Mesendoderm (in vitro differentiated cells): ENCODE results near the gene MIA.

Experiments used
- DNase-seq: peaks from one replicate; pipeline ENCODE4 v3.0.0; 2013
- H2AK5ac ChIP-seq: 2 replicates; pipeline ENCODE4 v1.6.1; 2013; ENCODE audit warnings: low read length, inconsistent platforms
- H2BK120ac ChIP-seq: 2 replicates; pipeline ENCODE4 v1.6.1; 2013; ENCODE audit warnings: low read depth, mild to moderate bottlenecking, low read length, moderate library complexity, mixed read lengths
- H2BK15ac ChIP-seq: replicated peaks from 2 replicates; pipeline ENCODE4 v1.6.1; 2013; ENCODE audit warnings: low read depth, mild to moderate bottlenecking, moderate library complexity
- H2BK5ac ChIP-seq: 2 replicates; pipeline ENCODE4 v1.6.1; 2013; ENCODE audit warnings: low read length, inconsistent platforms
- H3K18ac ChIP-seq: 2 replicates; pipeline ENCODE4 v1.6.1; 2013; ENCODE audit warnings: mild to moderate bottlenecking, low read length, mixed read lengths
- H3K23ac ChIP-seq: one replicate; pipeline ENCODE4 v1.6.1; 2013; ENCODE audit warnings: low read length
- H3K27ac ChIP-seq: 2 replicates; pipeline ENCODE4 v1.5.1; 2013; ENCODE audit warnings: low read depth, mild to moderate bottlenecking, inconsistent platforms, low read length, moderate library complexity
- H3K27me3 ChIP-seq: 2 replicates; pipeline ENCODE4 v1.6.1; 2013; ENCODE audit warnings: low read length, control low read depth, mild to moderate bottlenecking, inconsistent platforms; ENCODE audit not compliant: insufficient read depth, poor library complexity
- H3K36me3 ChIP-seq: 2 replicates; pipeline ENCODE4 v1.6.1; 2013; ENCODE audit warnings: low read length, inconsistent platforms; ENCODE audit not compliant: control insufficient read depth, insufficient read depth
- H3K4ac ChIP-seq: one replicate; pipeline ENCODE4 v1.6.1; 2013; ENCODE audit warnings: low read depth, mild to moderate bottlenecking, low read length, moderate library complexity
- H3K4me1 ChIP-seq: 2 replicates; pipeline ENCODE4 v1.6.1; 2013; ENCODE audit warnings: low read depth, low read length, inconsistent platforms; ENCODE audit not compliant: control insufficient read depth
- H3K4me2 ChIP-seq: 2 replicates; pipeline ENCODE4 v1.6.1; 2013; ENCODE audit warnings: low read length
- H3K4me3 ChIP-seq: 2 replicates; pipeline ENCODE4 v1.5.1; 2013; ENCODE audit warnings: mild to moderate bottlenecking, low read length
- H3K56ac ChIP-seq: one replicate; pipeline ENCODE4 v1.6.1; 2013; ENCODE audit warnings: low read length
- H3K79me1 ChIP-seq: 2 replicates; pipeline ENCODE4 v1.6.1; 2013; ENCODE audit warnings: low read length, inconsistent platforms
- H3K79me2 ChIP-seq: 2 replicates; pipeline ENCODE4 v1.6.1; 2013; ENCODE audit warnings: mild to moderate bottlenecking, low read length; ENCODE audit not compliant: control insufficient read depth, insufficient read depth
- H3K9ac ChIP-seq: 2 replicates; pipeline ENCODE4 v1.6.1; 2013; ENCODE audit warnings: low read length, inconsistent platforms
- H4K5ac ChIP-seq: one replicate; pipeline ENCODE4 v1.6.1; 2013; ENCODE audit warnings: low read length
- H4K8ac ChIP-seq: one replicate; pipeline ENCODE4 v1.6.1; 2013; ENCODE audit warnings: low read depth, mild to moderate bottlenecking, control low read depth, low read length, moderate library complexity
- WGBS: extraction: QIAGEN DNeasy Blood & Tissue Kit; methylation state at CpG from one replicate; pipeline ENCODE4 v1.1.7; 2013; ENCODE audit warnings: low lambda C conversion rate, missing lambda C conversion rate; ENCODE audit not compliant: insufficient coverage; ENCODE audit errors: extremely low coverage; 5-methylcytosine and 5-hydroxymethylcytosine counted together

The MIA gene

GRCh38 chr19:40791996-40792395 is 16.7 kb downstream of the MIA start:
- Histone ChIP-seq H4K5ac (no peak overlapping the region), H2BK120ac (no peak overlapping the region), H3K27me3 (no peaks in the 10 kb centered on the region), H3K79me2 (no peaks in the 10 kb centered on the region), H3K4me2 (no peak overlapping the region), H3K56ac (no peak overlapping the region), H3K27ac (no peak overlapping the region), H2BK15ac (no peak overlapping the region), H3K9ac (no peak overlapping the region), H3K4me3 (no peak overlapping the region), H3K4me1 (no peaks in the 10 kb centered on the region), H3K23ac (no peak overlapping the region), H3K79me1 (no peaks in the 10 kb centered on the region), H3K4ac (no peak overlapping the region), H3K36me3 (no peaks in the 10 kb centered on the region), H4K8ac (no peak overlapping the region), H2AK5ac (no peak overlapping the region), H2BK5ac (no peak overlapping the region), H3K18ac (no peak overlapping the region)
- no peak for DNase-seq
- WGBS = no CpG with 5 or more reads among the region's 3 CpGs

GRCh38 chr19:40797166-40797962 is 22.0 kb downstream of the MIA start:
- Histone ChIP-seq H3K27ac (peak overlapping the region; percentile 68), H3K27me3 (no peaks in the 10 kb centered on the region), H2AK5ac (peak overlapping the region; percentile 0), H3K79me1 (peaks cover 6% of the 10 kb centered on the region), H3K79me2 (peaks cover 29% of the 10 kb centered on the region), H3K4me2 (no peak overlapping the region), H2BK5ac (no peak overlapping the region), H3K4me1 (no peaks in the 10 kb centered on the region), H3K4me3 (no peak overlapping the region), H3K36me3 (peaks cover 2% of the 10 kb centered on the region), H3K23ac (no peak overlapping the region), H3K18ac (no peak overlapping the region), H2BK15ac (no peak overlapping the region), H3K9ac (peak overlapping the region; percentile 71), H2BK120ac (no peak overlapping the region), H4K8ac (no peak overlapping the region), H3K4ac (no peak overlapping the region), H3K56ac (peak overlapping the region; percentile 82), H4K5ac (no peak overlapping the region)
- no peak for DNase-seq
- WGBS = no CpG with 5 or more reads among the region's 14 CpGs

DNA sequence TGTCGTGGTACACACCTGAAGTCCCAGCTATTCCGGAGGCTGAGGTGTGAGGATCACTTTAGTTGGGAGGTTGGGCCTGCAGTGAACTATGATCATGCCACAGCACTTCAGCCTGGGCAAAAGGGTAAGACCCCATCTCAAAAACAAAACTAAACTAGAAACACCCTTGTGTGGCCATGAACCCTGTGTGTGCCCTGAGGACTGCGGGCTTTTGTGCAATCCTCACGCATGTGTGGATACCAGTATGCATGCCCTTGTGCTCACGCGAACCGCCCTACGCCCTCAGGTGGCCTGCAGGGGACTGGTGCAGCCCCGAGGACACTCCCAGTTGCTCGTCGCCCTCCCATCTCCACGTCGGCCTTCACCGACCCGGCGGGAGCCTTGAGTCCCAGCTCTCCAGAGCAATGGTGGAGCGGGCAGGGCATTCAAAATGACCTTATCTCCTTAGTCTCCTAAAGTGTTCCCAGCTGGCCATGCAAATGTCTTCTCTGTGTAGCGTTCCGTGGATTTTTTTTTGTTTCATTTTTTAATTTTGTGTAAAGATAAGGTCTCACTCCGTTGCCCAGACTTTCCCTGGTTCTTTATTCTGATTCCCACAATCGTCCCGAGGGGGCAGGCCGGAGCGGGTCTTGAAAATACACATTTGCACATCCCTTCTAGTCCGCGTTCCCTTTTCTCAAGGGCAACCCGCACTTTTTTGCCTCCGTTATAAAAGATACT is 22.8 kb downstream of the MIA start:
- peak; percentile 95 for DNase-seq
- Histone ChIP-seq H2BK15ac (no peak overlapping the region), H2BK5ac (no peak overlapping the region), H4K5ac (no peak overlapping the region), H3K4me1 (peaks cover 2% of the 10 kb centered on the region), H3K27me3 (no peaks in the 10 kb centered on the region), H3K79me1 (peaks cover 12% of the 10 kb centered on the region), H3K23ac (no peak overlapping the region), H3K4me2 (peak overlapping the region; percentile 59), H3K4me3 (peak overlapping the region; percentile 28), H3K18ac (no peak overlapping the region), H2AK5ac (no peak overlapping the region), H4K8ac (no peak overlapping the region), H3K9ac (peak overlapping the region; percentile 71), H2BK120ac (no peak overlapping the region), H3K79me2 (peaks cover 36% of the 10 kb centered on the region), H3K4ac (no peak overlapping the region), H3K56ac (peak overlapping the region; percentile 82), H3K27ac (peak overlapping the region; percentile 68), H3K36me3 (peaks cover 2% of the 10 kb centered on the region)
- WGBS = no CpG with 5 or more reads among the region's 28 CpGs

DNA sequence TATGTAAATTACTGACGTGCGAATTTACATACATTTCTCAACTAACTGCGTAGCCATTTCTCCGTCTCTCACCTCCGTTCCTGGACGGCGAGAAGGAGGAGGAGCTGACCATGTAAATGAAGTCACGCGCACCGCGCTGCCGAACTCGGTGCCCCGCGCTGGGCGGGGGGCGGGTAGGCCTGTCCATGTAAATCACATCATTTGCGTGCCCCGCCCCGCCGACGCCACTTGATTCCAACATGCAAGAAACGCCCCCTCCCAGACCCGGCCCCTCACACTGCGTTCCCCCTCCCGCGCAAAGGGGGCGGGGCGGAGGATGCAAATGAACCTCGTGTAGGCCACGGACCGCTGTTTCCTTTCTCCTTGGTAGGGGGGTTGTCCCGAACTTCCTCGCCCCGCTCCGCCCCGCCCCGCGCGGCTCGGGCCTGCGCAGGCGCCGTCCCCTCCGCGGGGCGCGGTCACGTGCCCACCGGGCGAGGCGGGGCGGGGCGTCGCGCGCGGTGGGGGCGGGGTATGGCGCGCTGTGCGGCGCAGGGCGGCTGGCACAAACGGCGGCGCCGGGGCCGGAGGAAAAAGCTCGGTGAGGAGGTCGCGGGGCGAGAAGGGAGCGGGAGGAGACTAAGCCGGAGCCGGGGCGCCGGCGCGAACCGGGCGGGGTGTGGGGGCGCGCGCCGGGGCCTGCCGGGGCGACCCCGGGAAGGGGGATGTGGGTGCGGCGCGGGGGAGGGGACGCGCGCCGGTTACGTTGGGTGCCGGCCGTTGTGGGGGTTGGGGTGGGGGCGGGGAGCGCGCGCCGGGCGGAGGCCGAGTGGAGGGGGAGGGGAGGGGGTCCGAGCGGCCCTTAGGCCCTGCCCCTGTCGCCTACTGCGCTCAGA is 23.6 kb downstream of the MIA start, which contains the start of gene EGLN2:
EGLN2 (plus strand) TSS at position 509 of the 875 bp plus-strand sequence. CDS start 1,382 bp downstream, outside the sequence.
- Histone ChIP-seq H3K27ac (peak within 1 kb of the TSS; percentile 88), H2BK15ac (no peak within 1 kb of the TSS), H3K79me2 (peaks cover 44% of the 10 kb centered on the region), H3K4me2 (peak within 1 kb of the TSS; percentile 96), H3K9ac (peak within 1 kb of the TSS; percentile 97), H4K5ac (no peak within 1 kb of the TSS), H3K4me1 (peaks cover 3% of the 10 kb centered on the region), H3K36me3 (peaks cover 2% of the 10 kb centered on the region), H2AK5ac (no peak within 1 kb of the TSS), H3K18ac (peak within 1 kb of the TSS; percentile 98), H2BK5ac (peak within 1 kb of the TSS; percentile 62), H3K4me3 (peak within 1 kb of the TSS; percentile 90), H3K4ac (peak within 1 kb of the TSS; percentile 95), H2BK120ac (peak within 1 kb of the TSS; percentile 52), H3K23ac (peak within 1 kb of the TSS; percentile 60), H3K27me3 (no peaks in the 10 kb centered on the region), H3K56ac (peak within 1 kb of the TSS; percentile 94), H3K79me1 (peaks cover 14% of the 10 kb centered on the region), H4K8ac (no peak within 1 kb of the TSS)
- DNase-seq = peak; percentile 100
- no CpG with 5 or more reads among the region's 110 CpGs for WGBS

- no peak overlapping the region for H2AK5ac ChIP-seq
- no CpG with 5 or more reads among the region's 40 CpGs for WGBS
- H3K4me3 ChIP-seq = peak overlapping the region; percentile 90
- peak overlapping the region; percentile 94 for H3K56ac ChIP-seq
- H3K4me2 ChIP-seq = peak overlapping the region; percentile 96
- H4K8ac ChIP-seq = no peak overlapping the region
- H3K79me2 ChIP-seq = peaks cover 52% of the 10 kb centered on the region
- peak overlapping the region; percentile 60 for H3K23ac ChIP-seq
- peak overlapping the region; percentile 88 for H3K27ac ChIP-seq
- H4K5ac ChIP-seq = no peak overlapping the region
- H3K79me1 ChIP-seq = peaks cover 20% of the 10 kb centered on the region
- no peaks in the 10 kb centered on the region for H3K27me3 ChIP-seq
- peak overlapping the region; percentile 52 for H2BK120ac ChIP-seq
- DNase-seq = peak; percentile 52
- peak overlapping the region; percentile 97 for H3K9ac ChIP-seq
- peaks cover 3% of the 10 kb centered on the region for H3K4me1 ChIP-seq
- no peak overlapping the region for H2BK15ac ChIP-seq
- peak overlapping the region; percentile 62 for H2BK5ac ChIP-seq
- H3K4ac ChIP-seq = peak overlapping the region; percentile 95
- peaks cover 2% of the 10 kb centered on the region for H3K36me3 ChIP-seq
- peak overlapping the region; percentile 98 for H3K18ac ChIP-seq
Measured at GRCh38 chr19:40799558-40800338, 24.4 kb downstream of the MIA start.
